Kidney tubule cell (primary cell): ENCODE data around the gene EEF2KMT.
"Not testable (repeated sequence)": the region's sequence is repeated elsewhere in the genome, so short reads cannot be mapped to it uniquely, and the experiment has no call there.

Source experiments
- DNase-seq: peaks from one replicate; pipeline ENCODE4 v3.0.0-alpha.2; 2018; ENCODE audit warnings: low spot score

Gene EEF2KMT

DNA sequence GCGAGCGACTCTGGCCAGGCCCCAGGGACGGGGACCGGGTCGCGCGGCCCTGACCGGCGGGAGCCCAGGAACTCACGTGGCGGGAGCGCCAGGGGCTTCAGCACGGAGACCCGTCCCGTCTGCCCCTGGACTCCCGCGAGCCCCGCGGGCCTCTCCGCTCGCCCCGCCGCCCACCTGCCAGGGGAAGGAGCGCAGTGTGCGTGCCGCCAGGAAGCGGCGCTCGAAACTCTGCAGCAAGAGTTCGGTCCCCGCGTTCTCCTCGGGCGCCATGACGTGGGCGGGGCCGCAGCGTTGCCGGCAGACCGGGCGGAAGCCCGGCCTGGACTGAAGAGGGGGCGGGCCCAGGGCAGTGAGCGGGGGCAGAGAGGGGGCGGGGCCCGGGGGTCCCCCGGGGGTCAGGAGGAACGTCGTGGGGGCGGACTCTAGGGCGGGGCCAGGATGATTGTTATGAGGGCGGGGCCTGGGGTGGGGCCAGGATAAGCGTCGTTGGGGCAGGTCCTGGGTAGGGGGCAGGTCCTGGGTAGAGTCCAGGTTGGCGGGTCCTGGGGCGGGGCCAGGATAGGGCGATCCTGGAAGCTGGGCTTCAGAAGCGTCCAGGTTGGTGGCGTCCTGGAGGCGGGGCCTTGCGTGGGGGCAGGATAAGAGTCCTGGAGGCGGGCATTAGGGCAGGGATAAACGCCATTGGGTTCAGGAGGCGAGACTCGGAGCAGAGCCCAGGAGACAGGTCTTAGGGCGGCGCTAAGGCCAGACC, at the start of gene EEF2KMT:
Gene EEF2KMT (minus strand): TSS at position 326 of the 751 bp plus-strand sequence. CDS start 56 bp downstream, at position 270.
- DNase-seq, result peak; percentile 99

- not testable (repeated sequence) for DNase-seq
Measured at GRCh38 chr16:5144621-5144956, 47.0 kb upstream of the EEF2KMT start.

DNA sequence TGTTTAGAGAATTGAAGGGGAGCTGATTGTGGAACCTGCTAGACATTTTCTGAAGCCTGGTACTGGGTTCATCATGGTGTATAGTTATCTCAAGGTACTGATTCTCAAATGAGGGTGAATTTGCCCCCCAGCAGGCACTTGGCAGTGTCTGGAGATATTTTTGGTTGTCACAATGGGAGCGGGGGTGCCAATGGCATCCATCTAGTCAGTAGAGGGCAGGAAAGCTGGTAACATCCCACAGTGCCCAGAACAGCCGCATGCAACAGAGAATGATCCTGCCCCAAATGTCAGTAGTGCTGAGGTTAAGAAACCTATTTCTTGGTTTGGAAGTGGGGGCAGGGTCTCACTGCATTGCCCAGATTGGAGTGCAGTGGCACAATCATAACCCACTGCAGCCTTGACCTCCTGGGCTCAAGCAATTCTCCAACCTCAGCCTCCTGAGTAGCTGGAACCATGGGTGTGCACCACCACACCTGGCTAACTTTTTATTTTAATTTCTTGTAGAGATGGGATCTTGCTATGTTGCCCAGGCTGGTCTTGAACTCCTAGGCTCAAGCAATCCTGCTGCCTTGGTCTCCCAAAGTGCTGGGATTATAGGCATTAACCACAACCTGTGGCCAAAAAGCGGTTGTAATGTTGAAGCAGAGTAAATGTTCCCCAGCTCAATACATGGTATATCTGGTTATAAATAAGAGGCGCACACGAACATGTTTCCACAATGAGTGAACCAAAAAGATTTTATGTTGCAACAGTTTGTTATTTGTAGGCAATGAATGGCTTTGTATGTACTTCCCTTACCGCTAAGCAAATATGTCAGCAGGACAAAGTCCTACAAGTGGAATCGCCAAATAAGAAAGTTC, 46.4 kb upstream of the EEF2KMT start:
- DNase-seq, result no peak

GRCh38 chr16:5140151-5140550, 42.6 kb upstream of the EEF2KMT start:
- not testable (repeated sequence) for DNase-seq

- not testable (repeated sequence) for DNase-seq
Measured at GRCh38 chr16:5134739-5135452, 37.3 kb upstream of the EEF2KMT start.

DNA sequence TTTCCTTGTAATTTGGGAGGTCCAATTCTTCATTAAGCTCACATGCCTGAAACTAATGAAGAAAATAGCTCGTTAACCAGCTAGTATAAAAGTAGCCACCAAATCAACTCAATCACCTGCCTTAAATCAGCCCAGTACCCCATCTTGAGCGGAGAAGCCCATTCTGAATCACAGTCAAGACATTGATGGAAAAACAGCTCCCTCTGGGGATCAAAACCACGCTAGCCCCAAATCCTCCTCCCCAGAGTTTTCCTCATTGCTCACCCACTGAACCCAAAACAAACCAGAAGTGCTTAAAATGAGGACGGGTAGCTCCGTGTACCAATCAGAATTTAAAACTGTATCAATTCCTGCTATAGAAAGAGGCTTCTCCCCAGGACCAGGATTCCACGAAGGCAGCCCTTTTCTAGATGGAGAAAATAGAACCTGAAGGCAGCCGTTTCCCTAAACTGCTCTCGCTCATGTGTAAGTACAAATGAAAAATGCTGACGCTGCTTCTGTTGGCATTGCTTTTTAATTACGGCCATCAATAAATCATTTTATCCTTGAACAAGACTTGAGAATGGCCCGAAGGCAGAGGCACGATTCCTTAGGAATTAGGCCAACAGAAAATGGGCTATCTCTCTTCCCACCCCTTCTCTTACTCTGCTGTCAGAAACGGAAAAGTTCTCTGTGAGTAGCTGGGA, 35.5 kb upstream of the EEF2KMT start:
- DNase-seq, result not testable (repeated sequence)

DNA sequence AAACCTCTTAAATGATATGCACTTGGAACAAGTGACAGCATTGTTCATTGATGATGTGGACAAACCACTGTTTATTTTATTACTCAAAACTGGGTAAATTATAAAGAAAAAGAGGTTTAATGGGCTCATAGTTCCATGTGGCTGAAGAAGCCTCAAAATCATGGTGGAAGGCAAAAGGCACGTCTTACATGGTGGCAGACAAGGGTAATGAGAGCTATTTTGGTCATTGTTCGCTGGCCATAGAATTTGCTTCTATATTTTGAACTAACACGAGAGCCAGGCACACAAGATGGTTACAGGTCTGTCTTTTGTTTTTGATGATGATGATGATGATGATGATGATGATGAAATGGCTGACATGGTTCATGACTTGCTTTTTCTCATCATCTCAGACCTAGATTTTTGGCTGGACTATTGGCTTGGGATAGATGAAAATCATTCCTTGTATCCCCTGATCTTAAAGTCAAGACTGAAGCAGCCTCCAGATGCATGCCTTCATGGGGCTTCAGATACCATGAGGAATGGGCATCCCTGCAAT, 33.9 kb upstream of the EEF2KMT start:
- DNase-seq, result not testable (repeated sequence)

DNA sequence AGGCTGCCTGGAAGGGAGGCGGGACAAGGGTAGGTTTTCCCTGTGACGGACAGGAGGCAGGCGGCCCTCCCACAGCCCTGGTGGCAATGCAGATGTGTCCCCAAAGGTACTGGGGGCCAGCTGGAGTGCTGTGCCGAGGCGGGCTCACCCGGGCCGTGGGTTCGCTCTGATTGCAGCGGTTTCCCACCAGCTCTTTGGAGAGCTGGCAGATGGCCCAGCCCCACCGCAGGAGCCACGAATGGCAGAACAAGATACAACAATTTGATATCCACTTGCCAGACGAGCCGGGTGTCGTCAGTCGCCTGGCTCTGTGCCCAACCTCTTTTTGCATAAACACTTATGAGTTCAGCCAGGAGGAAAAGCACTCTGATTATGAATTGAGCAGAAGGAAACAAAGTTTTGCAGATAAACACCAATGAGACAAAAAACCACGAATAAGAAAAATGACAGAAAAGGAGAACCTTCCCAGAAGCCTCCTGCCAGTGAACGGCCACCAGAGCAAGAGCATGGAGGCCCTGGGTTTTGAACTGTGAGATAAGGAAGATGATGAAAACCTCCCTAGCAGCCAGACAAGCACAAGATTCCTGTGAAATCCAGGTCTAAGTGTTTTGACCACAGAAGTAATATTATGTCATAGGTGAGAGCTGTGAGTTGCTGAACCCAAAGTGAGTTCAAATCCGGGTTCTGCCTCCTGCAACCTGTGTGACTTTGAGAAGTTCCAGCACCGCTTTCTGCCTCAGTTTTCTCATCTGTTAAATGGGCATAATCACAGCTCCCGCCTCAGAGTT, 19.9 kb upstream of the EEF2KMT start:
- DNase-seq, result peak; percentile 8

GRCh38 chr16:5116780-5117295, 19.2 kb upstream of the EEF2KMT start:
- not testable (repeated sequence) for DNase-seq

GRCh38 chr16:5110933-5111332, 13.3 kb upstream of the EEF2KMT start:
- DNase-seq, result not testable (repeated sequence)

DNA sequence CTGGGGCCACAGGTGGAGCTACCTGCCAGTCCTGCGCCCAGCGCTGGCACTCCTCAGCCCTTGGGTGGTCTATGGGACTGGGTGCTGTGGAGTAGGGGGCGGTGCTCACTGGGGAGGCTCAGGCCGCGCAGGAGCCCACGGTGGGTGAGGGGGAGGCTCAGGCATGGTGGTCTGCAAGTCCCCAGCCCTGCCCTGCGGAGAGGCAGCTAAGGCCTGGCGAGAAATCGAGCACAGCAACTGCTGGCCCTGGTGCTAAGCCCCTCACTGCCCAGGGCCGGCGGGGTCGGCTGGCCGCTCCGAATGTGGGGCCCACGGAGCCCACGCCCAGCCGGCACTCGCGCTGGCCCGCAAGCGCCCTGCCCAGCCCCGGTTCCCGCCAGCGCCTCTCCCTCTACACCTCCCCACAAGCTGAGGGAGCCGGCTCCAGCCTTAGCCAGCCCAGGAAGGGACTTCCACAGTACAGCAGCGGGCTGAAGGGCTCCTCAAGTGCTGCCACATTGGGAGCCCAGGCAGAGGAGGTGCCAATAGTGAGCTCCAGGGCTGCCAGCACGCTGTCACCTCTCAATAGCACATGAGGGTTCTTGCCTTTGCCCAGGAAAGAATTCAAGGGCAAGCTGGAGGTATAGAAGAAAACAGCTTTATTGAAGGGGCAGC, 11.0 kb upstream of the EEF2KMT start:
- DNase-seq, result no peak

DNA sequence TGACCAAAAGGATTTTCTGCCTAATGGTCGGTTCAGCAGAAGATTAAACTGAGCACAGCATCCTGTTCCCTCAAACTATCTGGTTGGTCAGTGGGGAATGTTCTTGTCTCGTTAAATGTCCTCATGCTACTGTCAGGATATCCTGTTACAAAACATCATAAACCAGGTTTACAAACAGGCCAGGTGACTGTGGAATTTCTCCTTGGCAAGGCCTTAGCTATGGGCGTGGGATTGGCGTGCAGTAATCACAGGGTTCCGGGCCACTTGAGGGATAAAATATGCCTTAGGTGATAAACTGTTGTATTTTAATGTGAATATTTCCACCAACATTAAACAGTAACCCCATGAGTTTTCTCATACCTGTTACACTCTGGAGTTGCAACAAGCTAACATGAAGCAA, 7.4 kb upstream of the EEF2KMT start:
- DNase-seq, result not testable (repeated sequence)

- DNase-seq, result not testable (repeated sequence)
Measured at GRCh38 chr16:5103296-5104032, 5.9 kb upstream of the EEF2KMT start.

GRCh38 chr16:5099174-5099573, 1.6 kb upstream of the EEF2KMT start:
- not testable (repeated sequence) for DNase-seq

DNA sequence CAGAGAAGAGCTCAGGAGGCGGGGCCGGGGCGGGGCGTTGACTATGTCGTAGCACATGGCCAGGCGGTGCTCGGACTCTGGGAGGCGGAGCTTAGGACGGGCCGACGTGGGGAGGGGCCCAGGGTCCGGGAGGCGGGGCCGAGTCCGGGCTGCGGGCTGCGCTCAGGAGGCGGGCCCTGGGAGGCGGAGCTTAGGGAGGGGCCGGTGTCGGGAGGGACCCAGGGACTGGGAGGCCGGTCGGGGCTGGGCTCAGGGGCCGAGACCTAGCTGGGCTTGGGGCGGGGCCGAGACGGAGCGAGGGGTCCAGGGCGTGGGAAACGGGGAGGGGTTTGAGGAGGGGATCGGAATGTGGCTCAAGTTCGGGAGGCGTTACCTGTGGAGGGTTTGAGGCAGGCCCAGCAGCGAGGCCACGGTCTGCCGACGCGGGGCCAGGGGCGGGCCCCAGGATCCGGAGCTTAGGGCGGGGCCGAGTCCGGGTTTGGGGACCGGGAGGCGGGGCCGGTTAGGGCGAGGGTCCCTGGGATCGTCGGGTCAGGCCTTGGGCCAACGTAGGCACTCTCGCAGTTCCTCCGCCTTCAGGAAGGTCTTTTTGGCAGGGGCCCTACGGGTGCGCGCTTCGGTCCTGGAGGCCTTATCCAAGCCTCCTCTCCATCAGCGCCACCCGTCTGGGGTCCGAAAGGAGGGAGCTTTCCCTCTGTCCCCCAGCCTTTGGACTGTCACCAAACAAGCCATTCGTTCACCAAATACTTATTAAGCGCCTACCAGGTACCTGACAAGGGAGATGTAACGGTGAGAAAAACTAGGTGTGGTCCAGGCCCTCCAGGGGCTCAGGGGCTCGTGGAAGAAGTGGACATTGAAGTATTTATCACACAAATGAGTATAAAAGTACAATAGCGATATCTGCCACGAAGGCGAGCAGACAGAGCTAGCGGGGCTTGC, 895 bp upstream of the EEF2KMT start:
- DNase-seq, result peak; percentile 62

DNA sequence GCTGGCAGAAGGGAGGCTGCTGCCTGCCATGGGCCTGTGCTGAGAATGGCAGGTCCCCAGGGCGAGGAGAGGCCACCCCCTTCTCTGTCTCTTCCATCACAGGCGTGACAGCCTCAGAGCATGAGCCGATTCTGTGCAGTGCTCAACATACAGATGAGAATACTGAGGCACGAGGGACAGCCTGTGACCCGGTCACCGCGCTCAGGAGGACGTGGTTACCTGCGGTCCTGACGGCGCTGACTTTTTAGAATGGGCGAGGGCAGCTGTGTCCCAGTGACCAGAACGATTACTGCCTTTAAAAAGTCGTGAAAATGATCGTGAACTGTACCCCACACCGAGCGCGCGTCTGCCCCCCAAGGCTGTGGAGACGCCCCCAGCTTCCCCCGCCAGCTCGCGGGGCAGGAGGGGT, 530 bp downstream of the EEF2KMT start:
- peak; percentile 29 for DNase-seq

DNA sequence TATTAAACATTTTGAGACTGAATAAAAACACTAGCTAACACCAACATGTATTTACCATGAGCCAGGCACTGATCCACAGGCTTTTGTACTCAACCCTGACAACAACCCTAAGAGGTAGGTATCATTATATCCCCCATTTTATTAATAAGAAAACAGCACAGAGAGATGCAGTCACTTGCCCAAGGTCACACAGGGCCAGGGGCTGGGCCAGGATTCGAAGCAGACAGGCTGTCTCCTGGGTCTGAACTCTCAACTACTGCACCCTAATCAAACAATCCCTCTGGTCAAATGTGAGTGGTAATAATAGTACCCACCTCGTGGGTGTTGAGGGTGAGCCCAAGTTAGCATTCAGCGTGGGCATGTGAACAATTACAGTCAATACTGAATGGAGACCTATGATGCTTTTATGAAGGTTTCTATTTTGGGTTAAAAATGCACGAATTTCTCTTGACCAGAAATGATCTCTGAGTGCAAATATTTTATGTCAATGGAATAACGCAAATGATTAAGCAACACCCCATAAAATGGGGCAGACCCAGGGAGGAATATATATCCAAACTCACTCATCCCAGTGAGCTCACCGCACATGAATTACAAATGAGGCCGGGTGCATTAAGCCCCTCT, 1.0 kb downstream of the EEF2KMT start:
- not testable (repeated sequence) for DNase-seq
